Activated gamma-delta T cell treated with Interleukin-2 at 50 U/mL for 16 hours (primary cell): ENCODE results near the gene SCIMP.
"Not testable (repeated sequence)": the region's sequence is repeated elsewhere in the genome, so short reads cannot be mapped to it uniquely, and the experiment has no call there.

Experiments used
- DNase-seq: peaks from one replicate; pipeline ENCODE4 v3.0.0-alpha.2; 2020

The SCIMP gene

GRCh38 chr17:5182597-5183409, 51.9 kb downstream of the SCIMP start:
- no peak for DNase-seq

GRCh38 chr17:5181509-5182305, 53.0 kb downstream of the SCIMP start:
- no peak for DNase-seq

GRCh38 chr17:5179003-5179402, 55.7 kb downstream of the SCIMP start:
- DNase-seq = no peak

- not testable (repeated sequence) for DNase-seq
Observed at GRCh38 chr17:5175027-5175426, 59.6 kb downstream of the SCIMP start.

- DNase-seq = not testable (repeated sequence)
Observed at GRCh38 chr17:5165791-5166564, 68.7 kb downstream of the SCIMP start.

GRCh38 chr17:5164436-5164835, 70.2 kb downstream of the SCIMP start:
- DNase-seq = no peak

- not testable (repeated sequence) for DNase-seq
Observed at GRCh38 chr17:5161793-5162192, 72.9 kb downstream of the SCIMP start.

- DNase-seq = not testable (repeated sequence)
Observed at GRCh38 chr17:5160702-5161101, 74.0 kb downstream of the SCIMP start.
